Aorta (tissue), 5 donors: ENCODE results near the gene SUPT5H. TPM values are rescaled to one million over a fixed set of nuclear protein-coding genes. Genes with fewer than 3 reads are reported as not detected.
"Not testable (repeated sequence)": the region's sequence is repeated elsewhere in the genome, so short reads cannot be mapped to it uniquely, and the experiment has no call there.

ENCODE experiments used
- ATAC-seq: fragments of 200-7000 bp; cut with Tn5 transposase; one replicate; pipeline ENCODE4 v1.9.1; 2022; ENCODE audit warnings: moderate library complexity; ENCODE audit not compliant: low FRiP score
- DNase-seq, 2 donors: peaks; one replicate each; pipeline ENCODE4 v3.0.0-alpha.2; 2020
- H3K27ac ChIP-seq, 2 donors: one replicate each; pipeline ENCODE4 v1.5.1; 2013; ENCODE audit warnings: low read length in 2 of 2, mild to moderate bottlenecking in 2 of 2, moderate library complexity in 2 of 2, control low read depth in 1 of 2, inconsistent platforms in 1 of 2, low read depth in 1 of 2
- H3K27me3 ChIP-seq, 2 donors: one replicate each; pipeline ENCODE4 v1.6.1; 2013; ENCODE audit warnings: control low read depth in 1 of 2, low read length in 1 of 2, mild to moderate bottlenecking in 1 of 2, moderate library complexity in 1 of 2; ENCODE audit not compliant: insufficient read depth in 2 of 2, control insufficient read depth in 1 of 2
- H3K36me3 ChIP-seq, 2 donors: one replicate each; pipeline ENCODE4 v1.6.1; 2013; ENCODE audit warnings: control low read depth in 1 of 2, low read length in 1 of 2, mild to moderate bottlenecking in 1 of 2; ENCODE audit not compliant: insufficient read depth in 2 of 2, control insufficient read depth in 1 of 2
- H3K4me1 ChIP-seq, 2 donors: one replicate each; pipeline ENCODE4 v1.6.1; 2013; ENCODE audit warnings: low read length in 2 of 2, control low read depth in 1 of 2, mild to moderate bottlenecking in 1 of 2, moderate library complexity in 1 of 2; ENCODE audit not compliant: insufficient read depth in 2 of 2, control insufficient read depth in 1 of 2
- H3K4me3 ChIP-seq, 2 donors: one replicate each; pipeline ENCODE4 v1.5.1; 2013; ENCODE audit warnings: low read length in 2 of 2, control low read depth in 1 of 2, mild to moderate bottlenecking in 1 of 2
- H3K9me3 ChIP-seq: one replicate; pipeline ENCODE4 v1.6.1; 2013; ENCODE audit warnings: mild to moderate bottlenecking, low read length; ENCODE audit not compliant: control insufficient read depth
- WGBS, 2 donors: extraction: QIAGEN DNeasy Blood & Tissue Kit; methylation state at CpG; one replicate each; pipeline ENCODE4 v1.1.7; 2013; 5-methylcytosine and 5-hydroxymethylcytosine counted together
- intact Hi-C, 2 donors: fragments of 100-400 bp; cut with DNase I; formaldehyde crosslinking; loops; one replicate each; pipeline versions ENCODE4 v1.14.2 to v1.15.0; 2022
- polyA plus RNA-seq, 2 donors: library from polyadenylated mRNA; stranded (reverse); fragments of 200-250 nt; gene quantifications; one replicate each; pipeline ENCODE4 v1.2.3, GENCODE V29; 2013
- total RNA-seq, 2 donors: library from RNA; stranded (reverse); fragmentation: NEBNext Ultra II Directional; extraction: Animal tissue kit (Norgen Biotek cat#: 25700); gene quantifications; one replicate each; pipeline ENCODE4 v1.2.1, GENCODE V29; 2021
- donor health status: healthy with polysubstance abuse.
- donor health status: Bipolar disorder and iron deficiency.
- donor health status: DM: no; HTN: no; CAD: no.
- donor health status: DM: no; HTN: no; CAD: no.
- donor health status: DM: yes; HTN: yes; CAD: no.

Gene SUPT5H
- total and polyA plus RNA-seq, 4 donors, result 56.1 to 170 (median 96.5) TPM

- no peaks in the 10 kb centered on the region for H3K4me1 ChIP-seq
- peaks cover 0 to 10% of the 10 kb centered on the region in 2 donors for H3K36me3 ChIP-seq
- H3K4me3 ChIP-seq, result no peak overlapping the region
- no peak overlapping the region for H3K27ac ChIP-seq
- peak; percentile 70 for ATAC-seq
- intact Hi-C loops, result loop anchor here (5.0 kb wide), 1 partner anchor 58 kb away; the partner anchor contains the start of gene EID2B (in 2 of the 2)
- no peaks in the 10 kb centered on the region for H3K9me3 ChIP-seq
- peak in 1 of 2 donors; percentile 88 for DNase-seq
- H3K27me3 ChIP-seq, result no peaks in the 10 kb centered on the region
- 40 to 44% methylated on average over 8 to 9 of the region's 9 CpGs for WGBS, 2 donors
These were observed 28.8 kb downstream of the SUPT5H start for GRCh38 chr19:39474139-39474620.

- 91 to 98% methylated on average over 2 of the region's 2 CpGs for WGBS, 2 donors
- ATAC-seq (no peak), DNase-seq (no peak)
- Histone ChIP-seq H3K9me3 (no peaks in the 10 kb centered on the region), H3K36me3 (peaks cover 0 to 5% of the 10 kb centered on the region in 2 donors), H3K27ac (no peak overlapping the region), H3K4me1 (no peaks in the 10 kb centered on the region), H3K27me3 (no peaks in the 10 kb centered on the region), H3K4me3 (no peak overlapping the region)
- intact Hi-C loops, result no loop called here
These were observed 30.4 kb downstream of the SUPT5H start for GRCh38 chr19:39475748-39476147.

GRCh38 chr19:39479319-39479801, 34.0 kb downstream of the SUPT5H start:
- H3K4me1 ChIP-seq, DNase-seq, H3K27ac ChIP-seq, ATAC-seq, H3K27me3 ChIP-seq, H3K9me3 ChIP-seq, intact Hi-C loops, H3K36me3 ChIP-seq, H3K4me3 ChIP-seq: not testable (repeated sequence)
- 80% methylated on average over 11 of the region's 11 CpGs for WGBS, 2 donors

GRCh38 chr19:39479916-39480315, 34.5 kb downstream of the SUPT5H start:
- WGBS, 2 donors, result 35 to 47% methylated on average over 10 of the region's 10 CpGs
- Histone ChIP-seq H3K9me3 (no peaks in the 10 kb centered on the region), H3K27me3 (no peaks in the 10 kb centered on the region), H3K36me3 (peaks cover 0 to 5% of the 10 kb centered on the region in 2 donors), H3K4me1 (no peaks in the 10 kb centered on the region), H3K27ac (no peak overlapping the region), H3K4me3 (no peak overlapping the region)
- no peak for DNase-seq
- ATAC-seq, result no peak
- intact Hi-C loops, result loop anchor here in 1 of 2 donors (2.0 kb wide), 1 partner anchor 53 kb away; the partner anchor contains the start of gene EID2B

GRCh38 chr19:39480337-39481228, 35.2 kb downstream of the SUPT5H start, which contains the start of gene TIMM50:
Gene TIMM50 (plus strand): TSS chr19:39480838. CDS start chr19:39480854, 16 bp downstream.
- peak; percentile 98 for ATAC-seq
- H3K9me3 ChIP-seq, result no peaks in the 10 kb centered on the region
- peak; percentile 98 to 100 for DNase-seq
- H3K4me3 ChIP-seq, result peak within 1 kb of the TSS; percentile 63 to 72
- WGBS, 2 donors, result 0 to 1% methylated on average over 55 to 62 of the region's 62 CpGs
- peaks cover 0 to 5% of the 10 kb centered on the region in 2 donors for H3K36me3 ChIP-seq
- peak within 1 kb of the TSS in 1 of 2 donors; percentile 30 for H3K27ac ChIP-seq
- intact Hi-C loops, result loop anchor here in 1 of 2 donors (2.0 kb wide), 1 partner anchor 52 kb away; the partner anchor contains the start of gene EID2B
- no peaks in the 10 kb centered on the region for H3K4me1 ChIP-seq
- H3K27me3 ChIP-seq, result no peaks in the 10 kb centered on the region

- intact Hi-C loops, result loop anchor here in 1 of 2 donors (2.0 kb wide), 1 partner anchor 52 kb away; the partner anchor contains the start of gene EID2B
- peak overlapping the region; percentile 63 to 72 for H3K4me3 ChIP-seq
- 1% methylated on average over 12 of the region's 12 CpGs for WGBS, 2 donors
- no peaks in the 10 kb centered on the region for H3K4me1 ChIP-seq
- DNase-seq (no peak), ATAC-seq (no peak)
- H3K27me3 ChIP-seq, result no peaks in the 10 kb centered on the region
- no peak overlapping the region for H3K27ac ChIP-seq
- H3K9me3 ChIP-seq, result no peaks in the 10 kb centered on the region
- peaks cover 0 to under 1% of the 10 kb centered on the region in 2 donors for H3K36me3 ChIP-seq
These were observed 35.8 kb downstream of the SUPT5H start for GRCh38 chr19:39481229-39481545.

- Histone ChIP-seq H3K36me3 (peaks cover 0 to 3% of the 10 kb centered on the region in 2 donors), H3K27me3 (no peaks in the 10 kb centered on the region), H3K9me3 (no peaks in the 10 kb centered on the region), H3K4me1 (no peaks in the 10 kb centered on the region), H3K27ac (no peak overlapping the region), H3K4me3 (no peak overlapping the region)
- no peak for ATAC-seq
- DNase-seq, result no peak
- intact Hi-C loops, result loop anchor here in 1 of 2 donors (2.0 kb wide), 1 partner anchor 51 kb away; the partner anchor contains the start of gene EID2B
- WGBS, 2 donors, result 72 to 80% methylated on average over 11 of the region's 11 CpGs
These were observed 36.3 kb downstream of the SUPT5H start for GRCh38 chr19:39481676-39482075.

GRCh38 chr19:39483141-39483540, 37.8 kb downstream of the SUPT5H start:
- no peak for DNase-seq
- intact Hi-C loops, result no loop called here

More at GRCh38 chr19:39483141-39483540, 37.8 kb downstream of the SUPT5H start:
- H3K9me3 ChIP-seq, result no peaks in the 10 kb centered on the region
- WGBS, 2 donors, result 54 to 59% methylated on average over 6 of the region's 6 CpGs
- no peak for ATAC-seq
- H3K4me1 ChIP-seq, result no peaks in the 10 kb centered on the region
- peaks cover 2 to 3% of the 10 kb centered on the region in 2 donors for H3K36me3 ChIP-seq
- H3K27ac ChIP-seq, result no peak overlapping the region
- H3K4me3 ChIP-seq, result no peak overlapping the region
- H3K27me3 ChIP-seq, result no peaks in the 10 kb centered on the region
